Endothelial cell of umbilical vein (primary cell): ENCODE results near the gene LZTS3. TPM values are rescaled to one million over a fixed set of nuclear protein-coding genes. Genes with fewer than 3 reads are reported as not detected.

Source experiments
- BruUV-seq: library from RNA; stranded (reverse); fragments of 400-500 nt; replicated peaks from 2 replicates; lab custom pipeline; 2021; lab: Mats Ljungman, UMichigan
- CTCF ChIA-PET: fragments of 300-600, 350-600 bp; sonication (Branson Sonifier 250); formaldehyde crosslinking; loops from one replicate; lab custom pipeline; 2021; ENCODE audit warnings: antibody characterized with exemption, inconsistent platforms; lab: Charles Lee
- POLR2A ChIA-PET: fragments of 300-600, 350-600 bp; sonication (Branson Sonifier 250); formaldehyde crosslinking; loops from one replicate; lab custom pipeline; 2021; ENCODE audit warnings: antibody characterized with exemption, inconsistent platforms; lab: Charles Lee
- DNase-seq: peaks from one replicate; pipeline ENCODE4 v3.0.0-alpha.2; 2011; ENCODE audit warnings: low read depth, low spot score
- FAIRE-seq: peaks from 2 replicates; lab custom pipeline; 2011; peaks lifted over from hg19 to GRCh38; lab: Jason Lieb, UNC
- H2AFZ ChIP-seq: 2 replicates; pipeline ENCODE4 v1.6.0; 2012; ENCODE audit warnings: low read depth, low read length, control low read depth, inconsistent platforms
- H3K27ac ChIP-seq: 2 replicates; pipeline ENCODE4 v1.5.1; 2011; ENCODE audit warnings: low read depth, mild to moderate bottlenecking, control low read depth, low read length, moderate library complexity; ENCODE audit not compliant: insufficient read depth
- H3K27me3 ChIP-seq, 2 experiments: 2 replicates each; pipeline versions ENCODE4 v1.6.0 to v1.6.1; 2011; ENCODE audit warnings: low read length in 2 of 2, mixed read lengths in 1 of 2; ENCODE audit not compliant: control insufficient read depth in 2 of 2, insufficient read depth in 2 of 2
- H3K36me3 ChIP-seq, 2 experiments: 2 replicates in 1 of 2; 3 replicates in 1 of 2; pipeline ENCODE4 v1.5.1; 2011; ENCODE audit warnings: low read length in 2 of 2, mild to moderate bottlenecking in 1 of 2, moderate library complexity in 1 of 2; ENCODE audit not compliant: control insufficient read depth in 2 of 2, insufficient read depth in 2 of 2; ENCODE audit errors: extremely low read depth in 1 of 2
- H3K4me1 ChIP-seq: 3 replicates; pipeline ENCODE4 v1.5.1; 2011; ENCODE audit warnings: mild to moderate bottlenecking, low read length; ENCODE audit not compliant: control insufficient read depth, insufficient read depth; ENCODE audit errors: extremely low read depth
- H3K4me2 ChIP-seq: 2 replicates; pipeline ENCODE4 v1.6.1; 2011; ENCODE audit warnings: low read length, control low read depth, mixed read lengths; ENCODE audit not compliant: insufficient read depth
- H3K4me3 ChIP-seq, 3 experiments: fragments of 200-600 bp in 1 of 3; sonication (generic), shearing (Covaris generic) in 1 of 3; replicated peaks in 1 of 3; 2 replicates each; pipeline ENCODE4 v1.5.1; 2011 to 2016; ENCODE audit warnings: control low read depth in 3 of 3, low read length in 3 of 3, mild to moderate bottlenecking in 2 of 3, inconsistent platforms in 1 of 3, low read depth in 1 of 3, moderate library complexity in 1 of 3; ENCODE audit not compliant: insufficient read depth in 1 of 3
- H3K79me2 ChIP-seq: 2 replicates; pipeline ENCODE4 v1.6.0; 2012; ENCODE audit warnings: low read length, inconsistent platforms; ENCODE audit not compliant: control insufficient read depth, insufficient read depth
- H3K9ac ChIP-seq: replicated peaks from 2 replicates; pipeline ENCODE3; 2011; ENCODE audit warnings: low read length, control low read depth; ENCODE audit not compliant: insufficient read depth; ENCODE audit errors: extremely low read depth
- H3K9me1 ChIP-seq: replicated peaks from 3 replicates; pipeline ENCODE4 v1.6.0; 2011; ENCODE audit warnings: mild to moderate bottlenecking, low read length; ENCODE audit not compliant: control insufficient read depth, insufficient read depth; ENCODE audit errors: extremely low read depth
- H3K9me3 ChIP-seq: replicated peaks from 2 replicates; pipeline ENCODE4 v1.5.1; 2012; ENCODE audit warnings: low read length, inconsistent platforms; ENCODE audit not compliant: control insufficient read depth, insufficient read depth
- H4K20me1 ChIP-seq: replicated peaks from 2 replicates; pipeline ENCODE3; 2011; ENCODE audit warnings: mild to moderate bottlenecking, low read length; ENCODE audit not compliant: control insufficient read depth, insufficient read depth; ENCODE audit errors: extremely low read depth
- CTCF ChIP-seq, 2 donors: IDR thresholded peaks; 1 replicate in 1 of 2; 2 replicates in 1 of 2; pipeline ENCODE4 v1.5.1; 2011; ENCODE audit warnings: low read length in 2 of 2, mild to moderate bottlenecking in 2 of 2, moderate library complexity in 2 of 2, control low read depth in 1 of 2, inconsistent platforms in 1 of 2, low read depth in 1 of 2; ENCODE audit not compliant: insufficient read depth in 1 of 2; ENCODE audit errors: extremely low read depth in 1 of 2
- EZH2 ChIP-seq: IDR thresholded peaks from 2 replicates; pipeline ENCODE4 v1.6.1; 2012; ENCODE audit warnings: borderline replicate concordance, low read depth, mild to moderate bottlenecking, moderate library complexity, low read length, inconsistent platforms; ENCODE audit not compliant: severe bottlenecking
- FOS ChIP-seq: IDR thresholded peaks from 2 replicates; pipeline ENCODE4 v1.6.1; 2011; ENCODE audit warnings: mild to moderate bottlenecking, low read length, moderate library complexity, borderline replicate concordance; ENCODE audit not compliant: insufficient read depth
- GATA2 ChIP-seq: IDR thresholded peaks from 2 replicates; pipeline ENCODE4 v1.7.0; 2011; ENCODE audit warnings: low read depth, mild to moderate bottlenecking, moderate library complexity, mixed read lengths, low read length; ENCODE audit not compliant: insufficient read length, insufficient read depth
- JUN ChIP-seq: IDR thresholded peaks from 2 replicates; pipeline ENCODE4 v1.6.1; 2011; ENCODE audit warnings: borderline replicate concordance, low read depth; ENCODE audit not compliant: insufficient read length, insufficient read depth
- MAX ChIP-seq: IDR thresholded peaks from 2 replicates; pipeline ENCODE4 v1.6.1; 2011; ENCODE audit not compliant: insufficient read depth, insufficient read length
- MYC ChIP-seq: IDR thresholded peaks from one replicate; pipeline ENCODE4 v1.6.1; 2011; ENCODE audit warnings: mild to moderate bottlenecking, low read depth, low read length
- POLR2A ChIP-seq: IDR thresholded peaks from 2 replicates; pipeline ENCODE4 v1.6.1; 2012; ENCODE audit warnings: low read depth, mild to moderate bottlenecking, control low read depth, low read length
- POLR2AphosphoS5 ChIP-seq: IDR thresholded peaks from 2 replicates; pipeline ENCODE4 v1.6.1; 2012; ENCODE audit warnings: low read depth, mild to moderate bottlenecking, control low read depth, low read length, moderate library complexity; ENCODE audit not compliant: insufficient read depth
- dilution Hi-C: fragments of 300-500 bp; cut with MboI; formaldehyde crosslinking; loops from one replicate; pipeline ENCODE4 v1.15.0; 2019; ENCODE audit warnings: low sequenced_read_pairs; ENCODE audit not compliant: extremely low pct_ligation_motif_present
- intact Hi-C: fragments of 100-400 bp; cut with micrococcal nuclease; formaldehyde crosslinking; loops from one replicate; pipeline ENCODE4 v1.10.0; 2022
- polyA plus RNA-seq, 4 experiments: library from polyadenylated mRNA; depleted of rRNA in 3 of 4; stranded (reverse) in 3 of 4; unstranded in 1 of 4; fragments of >200 nt; gene quantifications; 2 replicates each; pipeline versions ENCODE4 v1.2.1 to v1.2.3, GENCODE V29; 2011 to 2012; ENCODE audit warnings: missing spikeins in 1 of 4
- total RNA-seq: library from RNA; stranded (reverse); gene quantifications from 2 replicates; pipeline ENCODE4 v1.2.3, GENCODE V29; 2021

Gene LZTS3
- total and polyA plus RNA-seq, 2 donors (not counting 3 experiments of a cell fraction or from before 2014, with no cell fraction given), result 4.5 to 5.7 TPM

- no peaks in the 10 kb centered on the region for H3K79me2 ChIP-seq
- CTCF ChIA-PET, result interaction anchor here (2.3 kb wide), 1 partner anchor 158 kb away, joined by 6 read pairs; no protein-coding TSS in a partner anchor
- H2AFZ ChIP-seq, result no peak overlapping the region
- H3K36me3 ChIP-seq, result peaks cover 0 to 2% of the 10 kb centered on the region in 2 experiments
- H3K9ac ChIP-seq, result no peak overlapping the region
- H3K4me1 ChIP-seq, result peaks cover 15% of the 10 kb centered on the region
- H3K9me1 ChIP-seq, result no peaks in the 10 kb centered on the region
- H3K9me3 ChIP-seq, result no peaks in the 10 kb centered on the region
- intact Hi-C loops (no loop called here), dilution Hi-C loops (no loop called here)
- H3K27ac ChIP-seq, result no peak overlapping the region
- FAIRE-seq, result no peak
- no peak for TF ChIP-seq GATA2
- TF ChIP-seq JUN, result no peak
- no peak for TF ChIP-seq MAX
- no peak for TF ChIP-seq POLR2AphosphoS5
- TF ChIP-seq EZH2, result no peak
- TF ChIP-seq FOS, result no peak
- no peak for TF ChIP-seq POLR2A
- TF ChIP-seq CTCF (IDR thresholded peaks at IDR 0.05; ENCODE audit: extremely low read depth in 1 of 2, insufficient read depth in 1 of 2, low read depth in 1 of 2, low read length in 2 of 2), result no peak
- no peak for TF ChIP-seq MYC
- DNase-seq, result no peak
- H3K4me3 ChIP-seq, result no peak overlapping the region
- POLR2A ChIA-PET, result no interaction called here
- H3K27me3 ChIP-seq, result no peaks in the 10 kb centered on the region
- H4K20me1 ChIP-seq, result no peaks in the 10 kb centered on the region
- no TSS peak for BruUV-seq
- no peak overlapping the region for H3K4me2 ChIP-seq
Observed at GRCh38 chr20:3119044-3119443, 54.3 kb downstream of the LZTS3 start.
